GM18858 (cell line): ENCODE results near the gene CADM2.

Experiments used
- ATAC-seq: cut with Tn5 transposase; IDR thresholded peaks from one replicate; pipeline ENCODE4 v1.9.1; 2021; ENCODE audit not compliant: unreplicated experiment

Gene CADM2

DNA sequence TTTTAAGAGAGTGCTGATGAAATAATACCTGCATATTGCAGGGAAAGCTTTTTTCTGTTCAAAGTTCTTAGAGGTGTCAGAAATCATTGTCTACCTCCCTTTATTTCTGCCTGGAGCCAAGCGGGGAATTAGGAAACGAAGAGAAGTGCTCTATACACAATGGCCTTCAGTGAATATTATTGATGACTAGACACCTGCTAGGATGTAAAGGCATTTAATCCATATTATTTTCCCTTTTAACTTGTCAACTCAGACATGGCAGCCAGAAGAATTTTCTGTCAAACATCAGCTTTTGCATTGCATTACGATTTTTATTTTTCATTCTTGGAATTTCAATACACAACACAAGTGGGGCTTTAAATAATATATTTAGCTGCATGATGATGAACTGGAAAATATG is 24.7 kb downstream of the CADM2 start:
- no peak for ATAC-seq

DNA sequence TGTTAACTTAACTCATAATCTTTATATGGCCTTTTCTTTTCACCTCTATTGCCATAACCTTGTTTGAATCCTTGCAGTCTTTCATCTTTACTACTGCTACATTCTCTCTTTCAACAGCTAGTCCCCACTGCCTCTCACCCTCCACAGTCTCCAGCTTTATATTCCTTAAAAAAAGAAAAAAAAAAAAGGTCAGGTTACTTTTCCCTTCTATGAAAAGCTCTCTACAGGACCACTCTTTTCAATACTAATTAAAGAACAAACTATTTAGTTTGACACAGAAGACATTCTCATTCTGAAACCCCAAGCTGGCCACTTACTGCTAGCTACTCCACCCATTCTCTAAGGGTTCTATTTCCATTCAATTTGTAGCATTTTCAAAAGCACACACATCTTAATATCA is 25.6 kb downstream of the CADM2 start:
- no peak for ATAC-seq

GRCh38 chr3:84985795-84986194 is 27.0 kb downstream of the CADM2 start:
- no peak for ATAC-seq

DNA sequence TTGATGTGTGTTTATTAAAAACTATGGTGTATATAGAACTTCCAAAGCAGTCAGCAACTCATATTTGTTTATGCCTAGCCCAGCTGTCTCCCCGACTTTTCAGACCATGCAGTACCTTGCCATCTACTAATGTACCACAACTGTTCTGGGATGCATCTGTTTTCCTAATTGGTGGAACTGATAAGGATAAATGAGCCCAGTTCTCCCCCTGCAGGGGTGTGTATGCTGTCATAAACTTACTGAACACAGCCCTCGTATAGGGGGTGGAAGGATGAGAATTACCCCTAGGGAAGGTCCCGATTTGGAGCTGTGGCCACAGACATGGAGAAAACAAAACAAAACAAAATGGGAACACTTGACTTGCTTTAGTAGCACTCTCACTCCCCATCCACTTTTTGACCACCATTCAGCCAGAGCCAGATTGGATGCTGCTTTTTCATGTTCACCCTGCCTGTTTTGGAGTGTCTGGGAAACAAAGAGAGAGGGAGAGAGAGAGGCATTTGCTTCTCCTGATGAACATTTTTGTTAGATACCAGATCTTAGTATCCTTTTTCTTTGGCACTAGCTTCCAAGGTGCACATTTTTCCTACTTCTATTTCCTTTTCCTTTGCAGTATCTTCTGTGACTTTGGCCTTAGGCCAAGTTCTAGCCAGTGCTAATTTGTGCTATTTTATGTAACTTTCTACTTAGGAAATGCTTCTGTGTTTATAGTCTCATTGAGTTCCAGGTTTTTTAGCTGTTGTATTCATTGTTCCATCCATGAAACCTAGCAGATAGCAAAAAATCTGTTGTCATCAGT is 29.1 kb downstream of the CADM2 start:
- no peak for ATAC-seq

DNA sequence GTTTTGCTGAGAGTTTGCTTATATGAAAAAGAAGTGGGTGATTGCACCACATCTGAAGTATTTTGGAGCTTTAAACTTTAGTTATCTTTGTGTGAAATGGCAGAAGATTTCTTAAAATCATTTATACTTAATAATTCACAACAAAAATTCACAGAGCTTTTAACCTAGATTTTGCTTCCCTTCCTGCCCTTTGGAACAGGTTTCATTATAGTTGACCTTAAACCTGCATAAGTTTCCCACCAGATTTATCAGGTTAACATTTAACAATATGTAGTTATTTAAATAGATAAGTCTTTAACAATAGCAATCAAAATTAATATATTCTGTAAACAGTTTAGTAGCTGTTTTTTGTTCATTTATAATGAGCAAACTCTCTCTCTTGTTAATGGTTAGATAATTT is 30.3 kb downstream of the CADM2 start:
- ATAC-seq: no peak

- no peak for ATAC-seq
Measured at GRCh38 chr3:84991422-84991900, 32.7 kb downstream of the CADM2 start.

DNA sequence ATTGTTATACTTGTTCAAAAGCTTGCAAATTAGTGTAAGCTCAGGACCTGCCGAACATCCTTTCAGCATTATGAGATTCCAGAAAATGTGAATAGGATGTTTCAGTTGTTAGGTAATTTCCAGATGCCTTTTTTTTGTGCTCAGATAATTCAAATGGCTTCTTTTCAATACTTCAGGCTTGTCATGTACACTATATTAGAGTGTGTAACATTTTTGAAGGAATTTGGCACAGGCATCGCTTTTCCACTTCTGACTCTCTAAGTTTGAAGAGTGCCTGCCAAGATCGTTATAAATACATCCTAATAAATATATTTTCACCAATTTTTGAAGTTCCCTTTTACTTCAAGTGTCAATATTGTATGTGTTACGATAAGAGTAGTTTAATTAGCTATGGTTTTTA is 35.2 kb downstream of the CADM2 start:
- ATAC-seq: no peak

DNA sequence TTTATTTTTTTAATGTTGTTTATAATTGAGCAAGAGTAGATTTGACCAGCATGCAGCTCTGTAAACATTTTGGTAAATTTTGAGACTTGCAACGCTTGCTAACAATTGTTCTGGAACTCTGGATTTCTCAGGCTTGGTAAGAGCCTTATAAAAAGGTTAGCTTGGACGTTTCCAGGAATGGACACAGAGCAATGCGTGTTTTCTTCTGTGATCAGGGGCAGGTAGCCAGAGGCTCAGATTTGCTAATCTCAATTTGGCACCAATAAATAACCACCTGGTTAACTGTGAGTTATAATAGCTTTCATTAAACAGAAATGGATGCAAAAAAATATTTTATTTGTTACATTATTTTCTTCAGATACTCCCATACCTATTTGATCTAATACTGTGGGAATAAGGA is 39.8 kb downstream of the CADM2 start:
- ATAC-seq: no peak

DNA sequence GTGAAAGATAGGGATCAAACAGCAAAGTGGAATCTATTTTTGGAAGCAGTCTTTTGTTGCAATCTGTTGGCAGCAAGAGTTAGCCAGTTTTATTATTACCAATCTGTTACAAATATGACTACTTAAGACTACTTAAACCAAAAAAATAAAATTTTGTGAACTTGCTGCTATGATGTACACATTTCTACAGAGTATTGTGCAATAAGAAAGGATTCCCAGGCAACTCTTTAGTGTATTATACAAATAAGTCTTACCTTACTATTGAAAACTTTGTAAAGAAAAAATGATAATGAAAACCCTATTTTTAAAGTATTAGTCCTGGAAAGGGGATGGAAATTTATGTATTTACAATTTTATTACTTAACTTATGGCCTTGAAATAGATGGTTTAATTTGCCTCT is 44.7 kb downstream of the CADM2 start:
- ATAC-seq: no peak

DNA sequence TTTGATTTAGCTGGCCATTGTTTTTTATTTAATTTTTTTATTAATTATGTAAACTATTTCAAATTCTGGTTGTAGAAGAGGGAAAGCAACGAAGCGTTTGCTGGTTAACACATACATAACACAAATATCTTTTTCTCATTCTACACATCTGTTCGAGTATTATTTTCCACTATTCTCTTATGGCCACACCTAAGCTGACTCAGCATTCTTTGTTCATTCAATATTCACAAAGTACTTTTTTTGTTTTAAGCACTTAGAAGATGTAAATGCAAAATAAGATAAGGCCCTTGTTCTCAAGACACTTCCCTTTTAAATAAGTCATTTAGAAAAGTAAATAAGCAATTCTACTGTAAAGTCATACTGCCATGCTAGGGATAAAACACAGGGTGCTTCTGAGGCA is 45.4 kb downstream of the CADM2 start:
- no peak for ATAC-seq

- ATAC-seq: no peak
Measured at GRCh38 chr3:85005946-85006345, 47.2 kb downstream of the CADM2 start.

DNA sequence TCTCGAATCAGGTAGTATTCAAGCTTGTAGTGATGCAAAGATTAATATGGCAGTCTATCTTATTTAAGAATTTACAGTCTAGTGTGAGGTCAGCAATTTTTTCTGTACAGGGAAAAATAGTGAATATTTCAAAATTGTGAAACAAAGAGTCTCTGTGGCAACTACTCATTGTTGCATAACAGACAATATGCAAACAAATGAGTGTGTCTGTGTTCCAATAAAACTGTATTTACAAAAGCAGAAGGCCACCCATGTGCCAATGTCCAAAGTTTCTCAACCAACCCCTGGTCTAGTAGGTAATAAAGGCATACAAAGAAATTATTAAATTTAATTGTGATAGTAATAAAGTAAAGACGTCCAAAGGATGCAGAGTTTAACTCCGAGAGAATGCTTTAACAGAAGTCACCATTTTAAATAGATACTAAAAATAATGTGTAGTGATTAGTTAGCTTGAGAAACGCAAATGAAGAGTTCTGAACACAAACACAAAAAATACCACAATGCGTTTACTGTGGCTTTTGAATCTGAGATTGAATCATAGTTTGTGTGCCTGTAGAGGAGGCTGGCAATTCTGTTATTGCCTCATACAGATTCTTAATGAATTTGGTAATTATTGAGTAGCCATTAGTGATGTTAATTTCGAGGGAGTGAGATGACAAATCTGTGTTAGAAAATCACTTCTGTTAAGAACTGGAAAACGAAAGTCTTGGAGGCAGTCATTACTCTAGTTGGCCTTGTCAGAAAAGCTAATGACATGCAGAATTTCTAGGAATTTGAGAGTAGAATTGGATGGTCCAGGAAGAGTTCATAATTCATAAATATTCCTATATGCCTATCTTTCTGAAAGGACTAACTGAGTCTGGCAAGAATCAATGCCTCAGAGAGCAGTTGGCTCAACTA is 48.7 kb downstream of the CADM2 start:
- ATAC-seq: no peak

GRCh38 chr3:85020828-85021227 is 62.0 kb downstream of the CADM2 start:
- ATAC-seq: no peak

- ATAC-seq: no peak
Measured at GRCh38 chr3:85030052-85030451, 71.3 kb downstream of the CADM2 start.

DNA sequence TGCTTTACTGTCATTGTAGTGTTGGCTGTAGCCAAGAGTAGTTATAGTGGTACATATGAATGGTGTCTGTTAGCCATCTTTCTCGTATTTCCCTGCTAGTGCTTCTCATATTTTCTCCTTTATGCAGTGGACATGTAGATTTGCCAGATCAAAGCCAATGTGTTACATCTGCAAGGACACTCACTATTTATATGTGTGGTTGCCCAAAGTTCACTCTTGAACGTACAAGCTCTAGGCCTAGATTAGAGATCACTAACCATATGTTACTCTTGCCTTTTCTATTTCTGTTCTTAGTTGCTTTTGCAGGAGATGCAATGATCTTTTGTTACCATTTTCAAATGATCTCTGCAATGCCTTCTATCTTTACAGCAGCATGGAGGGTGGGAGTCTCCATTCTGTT is 78.4 kb downstream of the CADM2 start:
- ATAC-seq: no peak

DNA sequence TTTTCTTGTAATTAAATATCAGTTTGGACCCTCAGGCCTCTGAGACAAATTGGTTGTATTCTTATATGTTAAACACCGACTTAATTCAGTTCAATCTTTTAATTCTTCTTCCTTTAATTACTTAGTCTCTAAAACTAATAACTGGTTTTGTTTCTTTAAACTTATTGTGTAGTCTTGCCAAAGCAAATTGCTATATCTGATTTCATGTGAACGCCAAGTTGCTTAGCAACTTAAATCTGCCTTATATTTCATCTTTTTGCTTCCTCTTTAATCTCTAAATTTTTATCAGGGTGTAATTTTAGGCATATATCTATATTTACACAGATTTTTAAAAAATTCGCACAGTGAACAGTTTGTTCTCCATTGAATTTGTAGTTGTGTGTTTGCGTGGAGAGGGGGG is 82.2 kb downstream of the CADM2 start:
- ATAC-seq: no peak

- ATAC-seq: no peak
Measured at GRCh38 chr3:85041562-85042055, 82.8 kb downstream of the CADM2 start.

DNA sequence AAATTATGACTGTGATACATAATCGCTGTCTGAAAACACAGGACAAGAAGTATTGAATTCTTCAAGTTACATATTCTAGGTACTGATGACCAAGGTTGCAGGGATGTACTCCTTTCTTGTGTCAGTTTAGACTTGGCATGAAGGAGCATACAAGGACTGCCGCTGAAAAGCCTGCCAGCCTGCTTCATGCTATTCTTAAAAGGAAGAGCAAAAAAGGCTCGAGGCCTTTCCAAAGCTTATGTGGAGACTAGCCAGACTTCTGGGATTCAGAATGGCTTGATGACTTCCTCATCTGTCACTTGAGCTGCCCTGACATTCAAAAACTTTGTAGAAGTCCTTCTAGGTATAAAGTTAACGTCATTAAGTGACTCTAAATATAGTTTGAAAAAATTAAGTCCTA is 92.0 kb downstream of the CADM2 start:
- ATAC-seq: no peak

DNA sequence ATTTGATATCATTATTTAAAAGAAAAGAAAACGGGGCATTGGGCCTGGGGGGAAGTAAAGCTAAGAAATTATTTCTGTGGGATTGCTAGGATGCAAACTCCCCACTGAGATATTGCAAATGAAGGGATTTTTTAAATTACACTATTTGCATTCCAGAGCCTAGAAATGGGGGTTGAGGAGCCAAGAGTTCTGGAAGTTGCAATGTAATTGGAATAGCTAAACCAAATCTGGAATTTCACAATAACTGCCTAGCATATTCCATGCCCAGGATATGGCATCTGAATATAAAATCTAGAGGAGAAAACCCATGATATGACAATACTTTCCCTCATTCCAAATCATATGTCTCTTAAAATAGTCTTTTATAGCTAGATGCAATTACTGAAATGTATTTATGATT is 93.0 kb downstream of the CADM2 start:
- no peak for ATAC-seq

GRCh38 chr3:85053626-85054025 is 94.8 kb downstream of the CADM2 start:
- ATAC-seq: no peak

DNA sequence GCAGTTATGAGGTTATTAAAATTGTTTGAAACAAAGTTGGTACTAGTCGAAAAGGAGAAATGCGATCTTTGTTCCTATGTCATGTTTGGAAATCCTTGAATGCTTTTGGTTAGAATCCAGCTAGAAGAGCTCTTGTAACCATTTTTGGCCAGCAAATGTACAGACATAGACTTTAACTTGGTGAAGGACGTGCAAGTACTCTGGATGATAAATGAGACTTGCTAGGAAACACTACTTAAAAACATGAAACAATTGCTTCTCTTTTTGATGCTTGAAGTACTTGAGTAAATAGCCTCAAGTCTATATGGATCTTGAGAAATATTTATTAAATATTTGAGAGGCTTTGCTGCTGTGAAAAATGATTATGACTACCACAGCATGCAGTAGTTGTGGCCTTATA is 95.8 kb downstream of the CADM2 start:
- no peak for ATAC-seq

DNA sequence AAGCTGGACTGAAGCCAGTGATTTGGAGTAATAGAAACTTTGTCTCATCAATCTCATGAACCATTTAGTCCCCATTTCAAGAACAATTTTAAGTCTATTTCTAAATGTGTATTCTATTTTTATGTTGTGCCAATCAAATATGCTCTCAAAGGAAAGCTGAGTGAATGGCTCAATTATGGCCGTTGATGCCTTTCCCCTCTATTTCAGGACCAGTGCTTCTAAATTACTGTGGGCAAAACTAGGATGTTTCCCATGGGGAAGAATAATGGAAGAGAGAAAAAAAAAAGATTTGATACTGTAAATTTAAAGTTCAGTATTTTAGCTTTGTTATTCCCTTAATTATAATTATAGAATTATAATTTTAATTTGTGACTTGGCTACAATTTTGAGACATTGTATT is 110.1 kb downstream of the CADM2 start:
- no peak for ATAC-seq
